Activated naive CD4-positive, alpha-beta T cell treated with anti-CD3 and anti-CD28 coated beads, Interleukin-2, amount 10 ng/mL, durations not matched to agents 7 days and 5 days (primary cell): Measurements from ENCODE around the gene FBXO2.

Experiments
- CTCF ChIA-PET: fragments of 350-600 bp; sonication (Branson Sonifier 250); formaldehyde crosslinking; loops from one replicate; lab custom pipeline; 2021; ENCODE audit warnings: antibody characterized with exemption; lab: Charles Lee
- DNase-seq: peaks from one replicate; pipeline ENCODE4 v3.0.0-alpha.2; 2020
- H3K27ac Mint-ChIP-seq: one replicate; pipeline ENCODE4 v1.8.0; 2021; ENCODE audit warnings: mild to moderate bottlenecking, moderate library complexity, mixed read lengths
- H3K27me3 Mint-ChIP-seq: one replicate; pipeline ENCODE4 v1.8.0; 2021; ENCODE audit warnings: mild to moderate bottlenecking, mixed read lengths
- H3K36me3 Mint-ChIP-seq: one replicate; pipeline ENCODE4 v1.8.0; 2021; ENCODE audit warnings: mixed read lengths
- H3K4me1 Mint-ChIP-seq: one replicate; pipeline ENCODE4 v1.8.0; 2021; ENCODE audit warnings: mixed read lengths
- H3K4me3 Mint-ChIP-seq: one replicate; pipeline ENCODE4 v1.8.0; 2021; ENCODE audit warnings: mild to moderate bottlenecking, moderate library complexity, mixed read lengths
- H3K9me3 Mint-ChIP-seq: one replicate; pipeline ENCODE4 v1.8.0; 2021; ENCODE audit warnings: mixed read lengths

FBXO2 gene

GRCh38 chr1:11653101-11653860, 948 bp downstream of the FBXO2 start:
- CTCF ChIA-PET, result interaction anchor here (0.6 to 7.1 kb wide), 4 partner anchors 11 to 132 kb away, joined by 3 to 79 read pairs (median 6); partner anchors contain the start of gene FBXO6
- peaks cover 48% of the 10 kb centered on the region for H3K27me3 Mint-ChIP-seq
- DNase-seq, result no peak
- no peak overlapping the region for H3K27ac Mint-ChIP-seq
- H3K4me1 Mint-ChIP-seq, result peaks cover 34% of the 10 kb centered on the region
- peaks cover 13% of the 10 kb centered on the region for H3K36me3 Mint-ChIP-seq
- H3K9me3 Mint-ChIP-seq, result no peaks in the 10 kb centered on the region
- H3K4me3 Mint-ChIP-seq, result peak overlapping the region; percentile 53

GRCh38 chr1:11652203-11652780, 1.9 kb downstream of the FBXO2 start:
- H3K4me3 Mint-ChIP-seq, result peak overlapping the region; percentile 27
- CTCF ChIA-PET, result interaction anchor here (0.8 to 7.1 kb wide), 3 partner anchors 12 to 68 kb away, joined by 5 to 79 read pairs (median 8); partner anchors contain the start of gene FBXO6

GRCh38 chr1:11651017-11651416, 3.2 kb downstream of the FBXO2 start:
- peak overlapping the region; percentile 67 for H3K27ac Mint-ChIP-seq
- peaks cover 57% of the 10 kb centered on the region for H3K27me3 Mint-ChIP-seq
- no peaks in the 10 kb centered on the region for H3K9me3 Mint-ChIP-seq
- peaks cover 3% of the 10 kb centered on the region for H3K36me3 Mint-ChIP-seq
- no peak for DNase-seq
- peaks cover 33% of the 10 kb centered on the region for H3K4me1 Mint-ChIP-seq
- CTCF ChIA-PET, result interaction anchor here (0.8 to 10.7 kb wide), 12 partner anchors 12 to 613 kb away, joined by 3 to 101 read pairs (median 6); partner anchors contain the start of genes AGTRAP and FBXO6
- H3K4me3 Mint-ChIP-seq, result peak overlapping the region; percentile 63

More at GRCh38 chr1:11652203-11652780, 1.9 kb downstream of the FBXO2 start:
- Mint-ChIP-seq H3K4me1 (peaks cover 34% of the 10 kb centered on the region), H3K27ac (peak overlapping the region; percentile 35), H3K27me3 (peaks cover 48% of the 10 kb centered on the region), H3K9me3 (no peaks in the 10 kb centered on the region), H3K36me3 (peaks cover 6% of the 10 kb centered on the region)
- no peak for DNase-seq

- H3K27ac Mint-ChIP-seq, result peak overlapping the region; percentile 37
- CTCF ChIA-PET, result interaction anchor here (0.7 to 10.7 kb wide), 17 partner anchors 13 to 613 kb away, joined by 3 to 101 read pairs (median 4); partner anchors contain the start of genes AGTRAP and FBXO6
- H3K4me1 Mint-ChIP-seq, result peaks cover 29% of the 10 kb centered on the region
Measured at GRCh38 chr1:11650331-11650991, 3.8 kb downstream of the FBXO2 start.

GRCh38 chr1:11649624-11650330, 4.5 kb downstream of the FBXO2 start:
- Mint-ChIP-seq H3K36me3 (no peaks in the 10 kb centered on the region), H3K4me3 (no peak overlapping the region), H3K27me3 (peaks cover 57% of the 10 kb centered on the region), H3K9me3 (no peaks in the 10 kb centered on the region), H3K4me1 (peaks cover 26% of the 10 kb centered on the region), H3K27ac (no peak overlapping the region)
- DNase-seq, result no peak
- CTCF ChIA-PET, result interaction anchor here (0.7 to 10.7 kb wide), 15 partner anchors 14 to 612 kb away, joined by 3 to 101 read pairs (median 5); partner anchors contain the start of genes AGTRAP and FBXO6

More at GRCh38 chr1:11650331-11650991, 3.8 kb downstream of the FBXO2 start:
- H3K4me3 Mint-ChIP-seq, result peak overlapping the region; percentile 63
- H3K9me3 Mint-ChIP-seq, result no peaks in the 10 kb centered on the region
- H3K27me3 Mint-ChIP-seq, result peaks cover 57% of the 10 kb centered on the region
- DNase-seq, result peak; percentile 90
- H3K36me3 Mint-ChIP-seq, result no peaks in the 10 kb centered on the region

- CTCF ChIA-PET, result interaction anchor here (1.3 to 10.7 kb wide), 6 partner anchors 66 to 611 kb away, joined by 3 to 101 read pairs (median 10); no protein-coding TSS in a partner anchor
- H3K27ac Mint-ChIP-seq, result no peak overlapping the region
Measured at GRCh38 chr1:11649237-11649623, 5.0 kb downstream of the FBXO2 start.

GRCh38 chr1:11648732-11649158, 5.5 kb downstream of the FBXO2 start:
- Mint-ChIP-seq H3K9me3 (no peaks in the 10 kb centered on the region), H3K27me3 (peaks cover 61% of the 10 kb centered on the region), H3K4me1 (peaks cover 26% of the 10 kb centered on the region), H3K27ac (no peak overlapping the region), H3K36me3 (no peaks in the 10 kb centered on the region), H3K4me3 (no peak overlapping the region)
- DNase-seq, result peak; percentile 49
- CTCF ChIA-PET, result interaction anchor here (1.0 to 10.7 kb wide), 3 partner anchors 72 to 611 kb away, joined by 3 to 101 read pairs (median 79); no protein-coding TSS in a partner anchor

More at GRCh38 chr1:11649237-11649623, 5.0 kb downstream of the FBXO2 start:
- Mint-ChIP-seq H3K4me3 (no peak overlapping the region), H3K4me1 (peaks cover 26% of the 10 kb centered on the region), H3K9me3 (no peaks in the 10 kb centered on the region), H3K36me3 (no peaks in the 10 kb centered on the region), H3K27me3 (peaks cover 59% of the 10 kb centered on the region)
- no peak for DNase-seq

GRCh38 chr1:11648039-11648438, 6.2 kb downstream of the FBXO2 start:
- no peaks in the 10 kb centered on the region for H3K36me3 Mint-ChIP-seq
- no peak overlapping the region for H3K27ac Mint-ChIP-seq
- DNase-seq, result no peak
- no peaks in the 10 kb centered on the region for H3K9me3 Mint-ChIP-seq
- CTCF ChIA-PET, result interaction anchor here (1.0 to 10.7 kb wide), 3 partner anchors 73 to 610 kb away, joined by 3 to 101 read pairs (median 79); no protein-coding TSS in a partner anchor
- H3K4me1 Mint-ChIP-seq, result peaks cover 26% of the 10 kb centered on the region
- H3K4me3 Mint-ChIP-seq, result no peak overlapping the region
- H3K27me3 Mint-ChIP-seq, result peaks cover 57% of the 10 kb centered on the region

GRCh38 chr1:11647333-11647732, 6.9 kb downstream of the FBXO2 start:
- no peak for DNase-seq
- CTCF ChIA-PET, result interaction anchor here (1.4 to 10.7 kb wide), 3 partner anchors 73 to 610 kb away, joined by 4 to 101 read pairs (median 79); no protein-coding TSS in a partner anchor
- Mint-ChIP-seq H3K27ac (no peak overlapping the region), H3K36me3 (no peaks in the 10 kb centered on the region), H3K4me3 (no peak overlapping the region), H3K27me3 (peaks cover 52% of the 10 kb centered on the region), H3K9me3 (no peaks in the 10 kb centered on the region), H3K4me1 (peaks cover 27% of the 10 kb centered on the region)

GRCh38 chr1:11646317-11646716, 7.9 kb downstream of the FBXO2 start:
- Mint-ChIP-seq H3K36me3 (no peaks in the 10 kb centered on the region), H3K27ac (peak overlapping the region; percentile 61), H3K4me3 (no peak overlapping the region), H3K9me3 (no peaks in the 10 kb centered on the region), H3K27me3 (peaks cover 58% of the 10 kb centered on the region), H3K4me1 (peaks cover 26% of the 10 kb centered on the region)
- DNase-seq, result no peak
- CTCF ChIA-PET, result interaction anchor here (0.6 to 10.7 kb wide), 19 partner anchors 9 to 609 kb away, joined by 3 to 101 read pairs (median 4); partner anchors contain the start of genes EXOSC10, FBXO6, MAD2L2 and MTOR

- Mint-ChIP-seq H3K9me3 (no peaks in the 10 kb centered on the region), H3K27ac (no peak overlapping the region), H3K4me1 (peaks cover 20% of the 10 kb centered on the region), H3K4me3 (no peak overlapping the region), H3K36me3 (no peaks in the 10 kb centered on the region), H3K27me3 (peaks cover 53% of the 10 kb centered on the region)
- DNase-seq, result peak; percentile 92
- CTCF ChIA-PET, result interaction anchor here (0.6 to 10.7 kb wide), 21 partner anchors 9 to 608 kb away, joined by 3 to 101 read pairs (median 4); partner anchors contain the start of genes EXOSC10, FBXO6, MAD2L2 and MTOR
Measured at GRCh38 chr1:11645670-11646265, 8.5 kb downstream of the FBXO2 start.

GRCh38 chr1:11645270-11645669, 9.0 kb downstream of the FBXO2 start:
- Mint-ChIP-seq H3K9me3 (no peaks in the 10 kb centered on the region), H3K27ac (no peak overlapping the region), H3K27me3 (peaks cover 48% of the 10 kb centered on the region), H3K4me1 (peaks cover 17% of the 10 kb centered on the region), H3K4me3 (no peak overlapping the region), H3K36me3 (no peaks in the 10 kb centered on the region)
- no peak for DNase-seq
- CTCF ChIA-PET, result interaction anchor here (0.6 to 10.7 kb wide), 18 partner anchors 8 to 608 kb away, joined by 3 to 101 read pairs (median 4); partner anchors contain the start of genes EXOSC10, FBXO6, MAD2L2 and MTOR
